Measurements from ENCODE around the gene LAMA4. TPM values are rescaled to one million over a fixed set of nuclear protein-coding genes. Genes with fewer than 3 reads are reported as not detected.

The LAMA4 gene
- polyA plus RNA-seq, 4 donors: 80.0 to 94.0 (median 89.8) TPM

DNA sequence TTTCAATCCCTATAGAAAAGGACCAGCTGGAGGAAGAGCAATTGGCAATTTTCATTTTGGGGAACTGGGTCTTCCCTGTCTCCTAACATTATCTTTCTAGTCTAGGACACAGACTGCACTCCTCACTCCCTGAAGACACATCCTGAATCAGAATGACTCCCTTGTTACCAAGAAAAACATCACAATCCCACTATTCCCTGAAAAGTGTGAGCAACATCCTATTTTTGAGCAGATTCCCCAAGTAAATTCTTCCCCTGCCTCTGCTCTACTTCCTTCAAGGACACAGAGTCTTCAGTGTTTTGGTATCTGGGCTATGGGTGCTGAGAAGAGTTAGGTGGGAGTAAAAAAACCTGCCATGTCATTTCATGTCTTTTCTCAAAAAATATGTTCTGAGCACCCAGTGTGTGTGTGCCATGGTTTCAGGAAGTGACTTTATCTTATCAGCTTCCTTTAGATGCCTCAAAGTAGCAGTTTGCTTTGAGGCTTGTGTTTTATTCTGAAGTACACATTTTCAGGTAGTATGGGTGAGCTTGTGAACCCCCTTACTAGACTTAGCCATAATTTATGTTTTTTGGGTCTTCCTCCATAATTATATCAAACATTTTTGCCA, 12.4 kb downstream of the LAMA4 start:
- no peak for DNase-seq (ENCODE audit: low read depth in 4 of 4, low spot score in 3 of 4)

DNA sequence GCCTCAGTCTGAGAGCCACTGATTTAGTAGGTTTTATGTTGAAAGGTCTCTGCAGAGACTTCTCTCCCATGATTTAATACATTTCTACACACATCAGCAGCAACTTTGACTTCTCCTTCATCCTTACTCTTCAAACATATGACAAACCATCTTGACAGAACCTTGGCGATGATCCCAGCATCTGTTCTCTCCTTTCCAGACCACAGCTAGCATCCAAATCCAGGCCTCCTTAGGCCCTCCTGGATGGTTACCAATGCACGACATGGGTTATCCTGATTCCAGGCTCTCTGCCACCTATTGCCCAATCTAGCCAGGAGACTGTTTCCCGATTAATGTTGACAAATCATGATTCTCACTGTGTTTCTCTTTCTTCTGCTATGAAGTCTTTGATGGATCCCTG, 16.8 kb downstream of the LAMA4 start:
- no peak for DNase-seq (ENCODE audit: low read depth in 4 of 4, low spot score in 3 of 4)

DNA sequence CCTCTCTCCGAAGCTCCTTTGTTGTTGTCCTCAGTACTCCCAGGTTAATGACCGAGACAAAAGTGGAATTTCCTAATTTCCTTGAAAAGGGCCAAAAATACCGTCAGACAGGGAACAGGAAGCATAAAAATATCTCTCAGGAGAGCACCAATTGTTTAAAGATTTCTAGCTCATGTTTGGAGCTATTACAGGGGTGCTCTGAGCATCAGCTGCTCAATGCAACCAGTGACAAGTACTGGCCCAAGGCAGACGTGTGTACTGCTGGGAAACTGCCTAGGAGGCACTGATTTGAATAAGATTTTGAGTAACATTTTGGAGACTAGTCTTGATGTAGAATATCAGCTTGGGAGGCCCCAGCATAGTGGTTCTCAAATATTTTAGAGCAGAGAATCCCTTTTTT, 17.3 kb downstream of the LAMA4 start:
- DNase-seq (ENCODE audit: low read depth in 4 of 4, low spot score in 3 of 4): no peak

DNA sequence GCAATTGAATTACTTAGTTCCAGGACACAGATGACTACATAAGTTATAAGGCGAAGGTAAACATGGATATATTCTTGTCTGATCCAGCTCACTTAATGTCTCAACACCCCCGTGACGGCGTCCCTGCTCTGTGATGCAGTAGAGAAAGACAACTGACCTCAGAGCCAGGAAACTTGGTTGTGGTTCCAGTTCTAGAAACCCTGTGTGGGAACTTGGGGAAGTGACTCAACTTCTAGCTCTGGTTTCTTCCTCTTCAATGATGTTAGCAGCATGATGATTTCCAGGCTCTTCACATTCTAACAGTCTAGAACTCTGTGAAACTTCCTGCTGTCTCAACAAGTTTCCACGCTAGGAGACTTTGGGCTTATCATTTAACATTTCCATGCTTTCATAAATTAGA, 18.4 kb downstream of the LAMA4 start:
- no peak for DNase-seq (ENCODE audit: low read depth in 4 of 4, low spot score in 3 of 4)

DNA sequence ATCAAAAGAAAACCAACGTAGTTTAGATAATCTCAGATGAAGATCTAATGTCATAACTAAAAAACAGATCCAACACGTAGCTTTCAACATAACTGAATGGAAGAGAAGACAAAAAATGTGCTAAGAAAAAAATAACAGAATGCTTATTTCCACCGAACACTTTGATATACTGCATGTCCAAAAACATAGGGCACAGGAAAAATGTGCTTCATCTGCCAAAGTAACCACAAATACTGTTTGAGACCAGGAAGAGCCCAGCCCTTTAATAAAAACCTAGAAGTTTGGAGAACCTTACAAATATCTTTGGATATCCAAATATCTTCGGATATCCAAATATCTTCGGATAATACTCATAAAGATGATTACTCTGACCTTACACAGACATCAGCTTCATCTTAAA, 19.8 kb downstream of the LAMA4 start:
- no peak for DNase-seq (ENCODE audit: low read depth in 4 of 4, low spot score in 3 of 4)

DNA sequence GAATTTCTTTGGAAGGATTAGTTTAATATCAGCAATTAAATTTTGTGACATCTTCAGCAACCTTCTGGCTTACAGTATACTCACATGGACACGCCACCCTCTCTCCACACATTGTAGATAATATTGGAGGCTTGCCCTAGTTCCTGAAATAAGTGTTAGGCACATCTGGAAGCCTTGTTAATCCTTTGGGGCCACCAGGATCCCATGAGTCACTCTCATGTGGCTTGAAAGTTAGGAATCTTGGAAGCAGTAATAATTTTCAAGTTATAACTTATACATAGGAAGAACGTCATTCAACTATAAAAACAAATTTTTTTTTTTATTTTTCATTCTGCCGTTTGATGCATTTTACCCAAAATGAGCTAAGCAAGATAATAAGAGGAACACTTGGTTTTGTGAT, 20.5 kb downstream of the LAMA4 start:
- no peak for DNase-seq (ENCODE audit: low read depth in 4 of 4, low spot score in 3 of 4)

DNA sequence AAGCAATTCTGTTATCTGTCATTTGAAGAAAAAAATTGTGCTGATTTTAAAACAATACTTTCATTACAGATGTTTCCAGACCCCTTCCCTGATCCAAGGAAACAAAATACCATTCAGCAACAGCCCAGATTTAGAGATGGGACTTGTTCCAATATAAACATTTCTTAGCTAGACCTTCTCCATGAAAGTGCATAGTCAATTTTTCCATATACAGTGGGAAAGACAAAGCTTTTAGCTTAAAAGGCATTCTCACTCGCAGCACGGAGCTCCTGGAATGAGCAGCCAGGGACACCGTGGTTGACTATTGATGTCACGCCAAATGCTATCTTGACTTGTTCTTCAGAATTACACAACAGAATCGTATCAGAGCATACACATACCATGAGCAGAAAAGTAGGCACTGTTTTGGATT, 21.5 kb downstream of the LAMA4 start:
- no peak for DNase-seq (ENCODE audit: low read depth in 4 of 4, low spot score in 3 of 4)

DNA sequence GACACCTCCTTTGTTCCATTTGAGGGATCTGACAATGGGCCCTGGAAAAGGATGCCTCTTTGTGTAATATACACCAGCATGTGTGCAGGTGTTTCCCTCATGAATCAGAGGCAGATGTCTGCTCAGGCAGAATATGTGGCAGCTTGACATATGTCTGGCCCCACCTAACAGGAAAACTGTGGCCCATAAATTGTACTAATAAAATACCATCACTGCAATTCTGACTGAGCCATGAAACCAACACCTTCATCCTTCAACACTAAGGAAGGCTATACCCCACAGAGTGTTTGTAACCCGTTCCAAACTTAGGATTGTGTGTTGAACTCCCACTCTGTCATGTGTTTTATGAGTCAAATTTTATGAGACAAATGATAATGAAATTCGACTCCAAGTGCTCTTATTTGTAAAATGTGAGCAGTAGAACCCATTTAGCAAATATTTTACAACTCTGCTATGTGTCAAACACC, 22.7 kb downstream of the LAMA4 start:
- DNase-seq (ENCODE audit: low read depth in 4 of 4, low spot score in 3 of 4): peak in 2 of 4 donors; percentile 53 to 58

DNA sequence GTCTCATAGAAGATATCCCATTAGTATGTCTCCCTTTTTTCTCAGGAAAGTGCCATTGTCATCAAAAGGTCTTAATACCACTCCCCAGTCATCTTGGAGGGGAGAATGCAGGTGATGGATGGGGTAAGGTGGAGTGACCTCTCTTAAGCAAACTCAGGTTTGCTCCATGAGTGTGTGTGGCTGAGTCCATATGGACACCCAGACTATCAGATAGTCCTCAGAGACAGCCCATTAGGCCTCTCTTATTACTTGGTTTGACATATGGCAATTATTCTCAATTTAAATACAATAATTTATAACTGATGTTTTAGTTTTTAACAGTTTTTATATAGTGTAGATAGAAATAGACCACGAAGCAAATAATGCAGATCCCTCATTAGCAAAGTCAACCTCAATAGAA, 23.2 kb downstream of the LAMA4 start:
- DNase-seq (ENCODE audit: low read depth in 4 of 4, low spot score in 3 of 4): no peak

DNA sequence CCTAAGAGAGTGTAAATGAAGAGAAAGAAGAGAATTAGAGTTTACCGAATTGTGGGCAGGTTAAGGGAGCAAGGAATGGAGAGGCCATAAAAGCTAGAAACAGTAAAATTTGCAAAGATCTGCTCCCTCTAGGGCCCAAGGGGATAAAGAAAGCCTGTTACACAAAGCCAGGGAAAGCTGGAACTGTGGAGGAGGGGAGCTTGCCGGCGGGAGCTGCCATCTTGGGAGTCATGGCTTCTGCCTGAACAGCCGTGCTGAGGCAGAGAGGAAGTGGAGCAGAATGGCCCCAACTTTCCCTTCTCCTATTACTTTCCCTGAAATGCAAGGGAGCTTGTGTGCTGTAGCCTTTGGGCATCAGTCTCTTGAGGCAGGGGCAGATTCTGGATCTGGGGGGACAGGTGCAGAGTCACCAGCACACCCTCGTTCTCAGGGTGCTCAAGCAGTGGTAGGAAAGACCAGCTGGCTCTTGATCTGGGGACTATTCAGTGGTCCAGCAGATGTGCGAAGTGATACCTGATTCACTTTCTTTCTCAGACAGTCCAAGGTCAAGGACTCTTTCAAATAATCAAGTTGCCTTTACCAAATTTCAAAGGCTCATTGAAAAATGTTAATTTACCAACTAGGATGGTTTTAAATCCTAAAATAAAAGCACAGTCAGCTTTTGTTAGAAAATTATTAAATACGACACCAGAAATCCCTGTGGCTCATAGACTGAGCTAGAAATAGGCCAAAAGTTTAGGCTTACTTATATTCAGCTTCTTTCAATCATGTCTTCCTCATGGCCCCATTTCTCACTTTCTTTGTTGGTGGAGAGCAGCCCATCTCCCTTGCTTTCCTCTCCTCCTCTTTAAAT, 25.7 kb downstream of the LAMA4 start:
- DNase-seq (ENCODE audit: low read depth in 4 of 4, low spot score in 3 of 4): no peak

DNA sequence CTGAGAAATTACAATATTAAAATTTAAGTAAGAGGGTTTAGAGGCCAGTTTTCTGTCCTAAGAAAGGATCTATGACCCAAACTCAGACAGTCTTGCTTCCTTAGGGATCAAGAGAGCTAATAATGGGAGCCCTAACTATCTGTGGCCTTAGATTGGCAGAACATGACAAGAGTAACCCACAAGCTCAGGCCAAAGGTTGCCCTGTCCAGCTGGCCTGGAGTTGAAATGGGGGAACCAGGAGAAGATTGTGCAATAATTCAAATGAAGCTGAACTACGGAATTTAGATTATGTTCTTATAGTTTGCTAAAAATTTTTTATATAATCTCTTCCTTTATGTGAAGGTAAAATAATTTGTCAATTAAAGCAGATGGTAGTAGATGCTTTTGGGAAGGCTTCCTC, 26.4 kb downstream of the LAMA4 start:
- no peak for DNase-seq (ENCODE audit: low read depth in 4 of 4, low spot score in 3 of 4)

DNA sequence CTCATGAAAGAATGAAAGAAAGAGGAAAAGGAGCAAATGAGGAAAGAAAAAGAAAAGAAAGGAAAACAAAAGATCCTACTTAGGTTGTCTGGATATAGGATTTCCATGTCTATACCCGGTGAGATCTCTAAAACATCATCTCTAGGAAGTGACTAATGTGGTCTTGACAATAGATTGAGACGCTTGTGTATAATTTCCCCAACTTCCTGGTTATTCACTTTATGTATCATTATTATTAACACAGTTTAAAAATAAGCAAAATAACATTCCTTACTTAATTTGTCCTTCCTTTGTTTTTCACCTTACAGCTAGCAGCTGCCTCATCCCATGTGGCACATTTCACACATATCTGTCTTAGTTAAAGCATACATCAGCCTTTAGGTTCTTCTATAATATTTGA, 27.0 kb downstream of the LAMA4 start:
- no peak for DNase-seq (ENCODE audit: low read depth in 4 of 4, low spot score in 3 of 4)

DNA sequence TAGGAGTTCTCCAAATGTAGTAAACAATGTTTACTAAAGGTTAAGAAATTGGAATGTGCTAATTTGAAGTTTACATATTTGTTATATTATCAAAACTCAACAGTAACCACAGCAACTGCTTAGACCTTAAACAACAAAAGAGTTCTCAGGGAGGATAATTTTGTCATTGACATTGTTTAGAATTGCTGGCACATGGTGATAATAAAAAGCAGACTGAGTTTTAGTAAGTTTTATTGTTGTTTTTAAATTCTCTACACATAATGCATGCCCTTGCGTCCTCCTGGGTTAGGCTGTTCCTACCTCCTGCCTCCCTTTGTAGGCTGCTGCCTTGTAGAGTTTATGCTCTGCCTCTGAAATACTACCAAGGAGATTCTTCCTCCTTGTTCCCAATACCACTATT, 28.7 kb downstream of the LAMA4 start:
- DNase-seq (ENCODE audit: low read depth in 4 of 4, low spot score in 3 of 4): no peak

DNA sequence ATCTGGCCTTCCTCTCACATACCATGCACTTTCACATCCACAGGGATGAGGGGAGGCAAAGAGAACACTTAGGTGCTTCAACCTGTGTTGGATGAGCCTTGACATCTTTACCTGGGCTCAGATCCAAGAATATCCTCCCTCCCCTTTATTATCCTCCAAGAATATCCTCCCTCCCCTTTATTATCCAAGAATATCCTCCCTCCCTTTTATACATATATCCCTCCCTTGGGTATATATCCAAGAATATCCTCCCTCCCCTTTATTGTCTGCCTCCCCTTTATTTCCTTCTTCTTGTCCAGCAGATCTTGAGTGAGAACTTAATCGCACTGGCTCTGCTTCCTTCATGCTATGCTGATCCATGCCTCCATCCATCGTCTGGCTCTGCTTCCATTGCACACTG, 30.3 kb downstream of the LAMA4 start:
- DNase-seq (ENCODE audit: low read depth in 4 of 4, low spot score in 3 of 4): no peak

DNA sequence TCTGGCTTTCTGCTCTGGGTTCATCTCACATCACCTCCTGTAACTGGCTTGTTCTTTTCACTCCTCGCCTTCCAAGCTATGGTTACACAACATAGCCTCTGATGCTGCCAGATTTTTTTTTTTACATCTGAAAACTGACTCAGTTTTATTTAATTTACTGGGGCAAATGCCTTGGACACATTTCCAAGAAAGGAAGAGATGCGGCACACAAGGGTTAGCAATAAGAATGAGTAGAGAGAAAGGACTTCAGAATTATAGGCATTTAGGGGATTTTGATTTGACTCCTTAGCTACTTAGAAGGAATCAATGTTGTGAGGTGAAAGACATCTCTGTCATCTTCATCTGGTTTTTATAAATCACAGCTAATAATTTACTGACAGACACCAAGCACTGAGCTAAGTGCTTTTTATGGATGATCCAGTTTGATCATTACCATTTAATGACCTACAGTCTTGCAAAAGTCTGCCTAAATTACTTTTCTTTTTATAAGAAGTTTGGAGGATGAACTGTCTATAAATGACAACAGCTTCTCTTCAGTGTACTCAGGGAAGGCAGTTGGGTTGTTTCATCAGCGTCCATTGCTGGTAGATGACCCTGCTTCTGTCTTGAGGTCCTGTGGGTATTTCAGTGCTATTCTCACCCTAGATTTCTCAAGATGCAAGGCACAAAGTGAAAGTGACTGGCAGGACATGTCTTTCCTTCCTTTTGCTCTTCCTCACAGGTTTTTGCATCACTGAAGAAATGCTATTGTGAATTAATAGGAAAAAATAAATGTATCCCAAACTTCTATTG, 31.1 kb downstream of the LAMA4 start:
- no peak for DNase-seq (ENCODE audit: low read depth in 4 of 4, low spot score in 3 of 4)

DNA sequence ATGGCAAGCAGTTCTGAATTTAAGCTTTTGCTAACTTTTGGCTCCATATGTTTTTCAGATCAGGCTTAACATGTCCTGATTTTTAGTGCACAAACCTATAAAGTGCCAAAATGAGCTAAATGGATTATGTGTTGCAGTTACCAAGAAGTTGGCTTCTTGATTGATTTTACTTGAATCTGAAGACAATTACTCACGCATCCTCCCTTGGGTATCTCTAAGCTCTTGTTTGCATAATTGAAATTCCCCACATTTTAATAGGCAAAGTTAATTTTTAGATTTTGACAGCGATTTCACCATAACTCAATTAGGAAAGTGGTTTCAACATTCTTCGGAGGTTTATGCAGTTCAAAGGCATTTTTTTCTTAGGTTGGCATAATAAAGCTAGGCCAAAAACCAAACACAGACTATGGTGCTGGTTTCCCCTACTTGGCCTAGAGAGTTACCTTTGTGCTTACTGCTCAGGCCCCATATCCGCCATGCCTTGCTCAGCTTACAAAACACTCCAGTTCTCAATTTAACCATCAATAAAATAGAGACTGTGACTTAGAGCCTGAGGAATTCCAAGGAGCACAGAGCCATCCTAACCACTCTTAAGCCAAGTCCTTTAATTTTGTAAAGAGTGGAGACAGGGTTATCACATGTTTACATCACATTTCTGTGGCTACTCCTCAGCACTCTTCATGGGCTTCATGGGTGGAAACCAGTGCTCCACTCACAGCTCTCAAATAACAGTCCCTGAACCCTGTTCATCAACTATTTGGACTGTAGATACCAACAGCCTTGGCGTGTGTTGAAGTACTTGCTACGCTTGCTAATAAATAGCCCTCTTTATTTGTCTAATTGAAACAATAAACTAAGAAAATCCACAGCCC, 32.1 kb downstream of the LAMA4 start:
- no peak for DNase-seq (ENCODE audit: low read depth in 4 of 4, low spot score in 3 of 4)

DNA sequence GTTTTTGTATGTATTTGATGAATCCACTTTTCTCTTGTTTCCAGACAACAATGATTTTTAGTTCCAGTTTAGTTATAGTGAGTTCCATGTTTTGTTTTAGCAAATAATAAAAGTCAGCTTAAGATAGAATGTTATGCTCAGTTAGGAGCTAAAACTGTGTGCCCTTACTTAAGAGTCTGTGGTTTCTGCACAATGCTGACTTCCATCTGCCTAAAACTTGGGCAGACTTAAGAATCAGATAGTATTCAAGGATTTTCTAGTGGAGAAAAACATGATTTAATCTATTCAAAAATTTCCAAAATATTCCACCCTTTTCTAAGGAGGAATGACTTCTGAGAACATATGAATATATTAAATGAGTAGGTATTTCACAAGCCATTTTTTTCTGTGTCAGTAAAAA, 32.8 kb downstream of the LAMA4 start:
- no peak for DNase-seq (ENCODE audit: low read depth in 4 of 4, low spot score in 3 of 4)

DNA sequence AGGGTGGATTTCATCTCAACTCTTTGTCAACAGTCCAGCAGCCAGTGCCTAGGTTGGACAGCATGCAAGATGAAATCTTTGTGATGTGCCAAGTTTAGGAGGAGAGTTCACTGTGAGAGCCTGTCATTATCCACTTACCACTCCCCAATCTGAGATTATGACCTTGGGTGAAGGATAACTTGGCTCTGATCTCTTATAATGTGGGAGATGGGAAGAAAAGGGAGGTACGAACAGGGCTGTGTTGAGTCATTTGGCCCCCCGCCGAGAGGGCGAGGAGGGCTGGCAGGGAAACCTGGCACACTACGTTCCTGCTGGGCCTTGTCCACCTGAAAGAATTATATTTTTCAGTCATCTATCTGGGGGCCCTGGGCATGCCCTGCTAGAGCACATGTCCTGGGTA, 35.8 kb downstream of the LAMA4 start:
- no peak for DNase-seq (ENCODE audit: low read depth in 4 of 4, low spot score in 3 of 4)

DNA sequence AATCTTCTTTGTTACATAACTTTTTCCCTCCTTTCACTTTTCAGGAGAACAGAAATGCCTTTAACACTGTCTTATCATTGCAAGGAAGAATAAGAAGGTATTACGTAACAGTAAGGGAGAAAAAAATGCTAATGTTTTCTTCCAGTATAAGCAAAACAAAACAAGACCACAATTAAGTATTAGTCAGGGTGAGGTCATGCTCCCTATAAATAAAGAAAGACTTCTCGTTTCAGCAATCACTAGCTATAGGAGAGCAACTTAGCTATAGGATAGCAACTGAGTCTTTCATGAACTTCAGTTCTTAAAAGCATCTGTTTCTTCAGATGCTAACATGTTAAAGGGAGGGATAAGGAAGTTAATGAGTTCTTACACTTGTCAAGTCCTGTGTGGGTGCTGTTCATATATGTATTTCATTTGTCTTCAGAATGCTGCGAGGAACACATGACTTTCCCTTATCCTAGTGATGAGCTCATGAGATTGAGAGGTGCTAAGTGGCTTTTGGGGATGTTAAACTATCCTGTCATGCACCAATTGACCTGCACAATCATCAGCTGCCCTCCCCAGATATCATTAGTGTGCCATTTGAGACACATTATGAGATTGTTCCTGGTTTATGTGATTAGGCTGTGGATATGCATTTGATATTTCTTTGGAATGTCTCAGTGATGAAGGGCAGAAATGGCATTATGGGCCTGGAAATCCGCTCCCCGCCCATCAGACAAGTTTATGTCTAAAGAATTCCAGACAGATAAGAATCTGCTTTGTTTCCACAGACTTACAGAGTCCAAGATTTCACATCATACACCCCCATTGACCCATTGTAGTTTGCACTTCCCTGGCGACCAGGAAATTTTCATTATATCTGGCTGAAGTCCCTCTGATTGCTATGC, 37.5 kb downstream of the LAMA4 start:
- DNase-seq (ENCODE audit: low read depth in 4 of 4, low spot score in 3 of 4): no peak
